ENCODE measurements around the gene RHEB.

Gene RHEB

GRCh38 chr7:151439855-151440798 is 79.6 kb downstream of the RHEB start, which contains the start of gene CRYGN:
CRYGN (minus strand) TSS chr7:151440141; CDS start chr7:151439917, 224 bp downstream.
- DNase-seq (ENCODE audit: low read depth in 1 of 2, low spot score in 1 of 2), result no peak
- TF ChIP-seq CTCF (IDR thresholded peaks at IDR 0.05; ENCODE audit: insufficient read depth, low read length) (no peak), POLR2AphosphoS5 (IDR thresholded peaks at IDR 0.05; ENCODE audit: low read depth) (no peak), GABPA (IDR thresholded peaks at IDR 0.05; ENCODE audit: low read depth) (no peak), REST (IDR thresholded peaks at IDR 0.05; ENCODE audit: insufficient replicate concordance, low read depth) (no peak), SPI1 (IDR thresholded peaks at IDR 0.05; ENCODE audit: borderline replicate concordance, low read depth) (no peak)
- Histone ChIP-seq H3K27ac (replicated peaks) (no peak within 1 kb of the TSS), H3K4me3 (replicated peaks; ENCODE audit: insufficient read depth, low read length) (no peak within 1 kb of the TSS), H3K27me3 (ENCODE audit: insufficient read depth, poor library complexity, severe bottlenecking) (peaks cover 5% of the 10 kb centered on the region)

- DNase-seq (ENCODE audit: low read depth in 1 of 2, low spot score in 1 of 2), result no peak
- H3K27me3 ChIP-seq (ENCODE audit: insufficient read depth, poor library complexity, severe bottlenecking), result peaks cover 5% of the 10 kb centered on the region
- TF ChIP-seq SPI1 (IDR thresholded peaks at IDR 0.05; ENCODE audit: borderline replicate concordance, low read depth), result no peak
- H3K27ac ChIP-seq (replicated peaks), result no peak overlapping the region
- H3K4me3 ChIP-seq (replicated peaks; ENCODE audit: insufficient read depth, low read length), result no peak overlapping the region
These were observed 80.7 kb downstream of the RHEB start for GRCh38 chr7:151438864-151439601.

GRCh38 chr7:151437866-151438516 is 81.7 kb downstream of the RHEB start:
- Histone ChIP-seq H3K4me3 (replicated peaks; ENCODE audit: insufficient read depth, low read length) (no peak overlapping the region), H3K27me3 (ENCODE audit: insufficient read depth, poor library complexity, severe bottlenecking) (peaks cover 5% of the 10 kb centered on the region), H3K27ac (replicated peaks) (no peak overlapping the region)
- no peak for DNase-seq (ENCODE audit: low read depth in 1 of 2, low spot score in 1 of 2)
- TF ChIP-seq GABPA (IDR thresholded peaks at IDR 0.05; ENCODE audit: low read depth) (no peak), POLR2AphosphoS5 (IDR thresholded peaks at IDR 0.05; ENCODE audit: low read depth) (no peak), CTCF (IDR thresholded peaks at IDR 0.05; ENCODE audit: insufficient read depth, low read length) (no peak), SPI1 (IDR thresholded peaks at IDR 0.05; ENCODE audit: borderline replicate concordance, low read depth) (no peak), REST (IDR thresholded peaks at IDR 0.05; ENCODE audit: insufficient replicate concordance, low read depth) (no peak)

GRCh38 chr7:151437159-151437553 is 82.5 kb downstream of the RHEB start:
- DNase-seq (ENCODE audit: low read depth in 1 of 2, low spot score in 1 of 2), result no peak
- no peak overlapping the region for H3K4me3 ChIP-seq (replicated peaks; ENCODE audit: insufficient read depth, low read length)
- TF ChIP-seq SPI1 (IDR thresholded peaks at IDR 0.05; ENCODE audit: borderline replicate concordance, low read depth) (no peak), CTCF (IDR thresholded peaks at IDR 0.05; ENCODE audit: insufficient read depth, low read length) (no peak), POLR2AphosphoS5 (IDR thresholded peaks at IDR 0.05; ENCODE audit: low read depth) (no peak), GABPA (IDR thresholded peaks at IDR 0.05; ENCODE audit: low read depth) (no peak), REST (IDR thresholded peaks at IDR 0.05; ENCODE audit: insufficient replicate concordance, low read depth) (no peak)
- H3K27ac ChIP-seq (replicated peaks), result no peak overlapping the region
- H3K27me3 ChIP-seq (ENCODE audit: insufficient read depth, poor library complexity, severe bottlenecking), result peaks cover 5% of the 10 kb centered on the region

Data from HL-60 (cell line).